HG03342 (cell line): ENCODE measurements around the gene DIP2C.
"Not testable (repeated sequence)": the region's sequence is repeated elsewhere in the genome, so short reads cannot be mapped to it uniquely, and the experiment has no call there.

Source experiments
- ATAC-seq: cut with Tn5 transposase; IDR thresholded peaks from one replicate; pipeline ENCODE4 v1.9.1; 2021; ENCODE audit warnings: mild to moderate bottlenecking, moderate library complexity; ENCODE audit not compliant: unreplicated experiment

The DIP2C gene

GRCh38 chr10:543862-544822 is 145.3 kb downstream of the DIP2C start:
- ATAC-seq, result no peak

GRCh38 chr10:543131-543530 is 146.3 kb downstream of the DIP2C start:
- no peak for ATAC-seq

GRCh38 chr10:541750-542371 is 147.6 kb downstream of the DIP2C start:
- no peak for ATAC-seq

GRCh38 chr10:541041-541440 is 148.4 kb downstream of the DIP2C start:
- ATAC-seq, result no peak

GRCh38 chr10:538895-539294 is 150.6 kb downstream of the DIP2C start:
- ATAC-seq, result no peak

- ATAC-seq, result no peak
These were observed 152.5 kb downstream of the DIP2C start for GRCh38 chr10:536935-537334.

GRCh38 chr10:536371-536925 is 153.0 kb downstream of the DIP2C start:
- ATAC-seq, result no peak

GRCh38 chr10:535952-536351 is 153.5 kb downstream of the DIP2C start:
- ATAC-seq, result no peak

- no peak for ATAC-seq
These were observed 154.4 kb downstream of the DIP2C start for GRCh38 chr10:535051-535450.

GRCh38 chr10:534047-534566 is 155.4 kb downstream of the DIP2C start:
- no peak for ATAC-seq

GRCh38 chr10:533611-534010 is 155.9 kb downstream of the DIP2C start:
- no peak for ATAC-seq

GRCh38 chr10:533186-533585 is 156.3 kb downstream of the DIP2C start:
- no peak for ATAC-seq

GRCh38 chr10:532331-532730 is 157.1 kb downstream of the DIP2C start:
- not testable (repeated sequence) for ATAC-seq

GRCh38 chr10:531541-531940 is 157.9 kb downstream of the DIP2C start:
- ATAC-seq, result no peak

GRCh38 chr10:530717-531116 is 158.8 kb downstream of the DIP2C start:
- ATAC-seq, result no peak

- no peak for ATAC-seq
These were observed 159.8 kb downstream of the DIP2C start for GRCh38 chr10:529468-530230.

GRCh38 chr10:528173-529165 is 161.0 kb downstream of the DIP2C start:
- no peak for ATAC-seq

- no peak for ATAC-seq
These were observed 162.1 kb downstream of the DIP2C start for GRCh38 chr10:527416-527815.

- ATAC-seq, result no peak
These were observed 162.7 kb downstream of the DIP2C start for GRCh38 chr10:526651-527312.
